H9 (cell line): ENCODE results near the gene TFF3. TPM values are rescaled to one million over a fixed set of nuclear protein-coding genes. Genes with fewer than 3 reads are reported as not detected.

Experiments used
- DNase-seq: peaks from one replicate; pipeline ENCODE4 v3.0.0-alpha.2; 2017
- H2AFZ ChIP-seq: one replicate; pipeline ENCODE4 v1.6.1; 2013; ENCODE audit warnings: mild to moderate bottlenecking, low read length, control low read depth, moderate library complexity
- H2AK5ac ChIP-seq: 2 replicates; pipeline ENCODE4 v1.6.1; 2013; ENCODE audit warnings: low read length, control low read depth, mixed read lengths; ENCODE audit not compliant: insufficient read length
- H2BK120ac ChIP-seq: one replicate; pipeline ENCODE4 v1.6.1; 2013; ENCODE audit warnings: low read depth, mild to moderate bottlenecking, low read length, control low read depth, inconsistent platforms; ENCODE audit not compliant: poor library complexity, severe bottlenecking
- H2BK12ac ChIP-seq: 2 replicates; pipeline ENCODE4 v1.6.1; 2013; ENCODE audit warnings: low read length, control low read depth, mixed read lengths, low read depth; ENCODE audit not compliant: insufficient read length
- H2BK15ac ChIP-seq: 2 replicates; pipeline ENCODE4 v1.6.1; 2013; ENCODE audit warnings: low read depth, low read length, control low read depth
- H2BK20ac ChIP-seq: one replicate; pipeline ENCODE4 v1.6.1; 2013; ENCODE audit warnings: low read depth, mild to moderate bottlenecking, low read length, control low read depth, inconsistent platforms; ENCODE audit not compliant: poor library complexity, severe bottlenecking
- H2BK5ac ChIP-seq: 2 replicates; pipeline ENCODE4 v1.6.1; 2013; ENCODE audit warnings: low read length, control low read depth, mixed read lengths; ENCODE audit not compliant: insufficient read length
- H3K14ac ChIP-seq: 2 replicates; pipeline ENCODE4 v1.6.1; 2013; ENCODE audit warnings: low read length, control low read depth; ENCODE audit not compliant: insufficient read depth
- H3K18ac ChIP-seq: 2 replicates; pipeline ENCODE4 v1.6.1; 2013; ENCODE audit warnings: low read depth, mild to moderate bottlenecking, mixed read lengths, low read length, control low read depth; ENCODE audit not compliant: insufficient read length
- H3K23ac ChIP-seq: 2 replicates; pipeline ENCODE4 v1.6.1; 2013; ENCODE audit warnings: low read length, control low read depth, mixed read lengths, low read depth; ENCODE audit not compliant: insufficient read length
- H3K23me2 ChIP-seq: 2 replicates; pipeline ENCODE4 v1.6.1; 2013; ENCODE audit warnings: low read depth, mild to moderate bottlenecking, mixed read lengths, low read length, control low read depth; ENCODE audit not compliant: insufficient read length, poor library complexity, severe bottlenecking
- H3K27ac ChIP-seq: 2 replicates; pipeline ENCODE4 v1.5.1; 2013; ENCODE audit warnings: low read length, control low read depth, mixed read lengths, low read depth; ENCODE audit not compliant: insufficient read length
- H3K27me3 ChIP-seq: 2 replicates; pipeline ENCODE4 v1.6.1; 2013; ENCODE audit warnings: low read length, control low read depth, inconsistent platforms; ENCODE audit not compliant: insufficient read depth
- H3K4ac ChIP-seq: 2 replicates; pipeline ENCODE4 v1.6.1; 2013; ENCODE audit warnings: low read depth, mild to moderate bottlenecking, control low read depth, inconsistent platforms, low read length, moderate library complexity
- H3K4me1 ChIP-seq: 2 replicates; pipeline ENCODE4 v1.6.1; 2013; ENCODE audit warnings: low read length, control low read depth, inconsistent platforms; ENCODE audit not compliant: insufficient read depth
- H3K4me2 ChIP-seq: 2 replicates; pipeline ENCODE4 v1.6.1; 2013; ENCODE audit warnings: low read length, control low read depth, mixed read lengths; ENCODE audit not compliant: insufficient read length, insufficient read depth
- H3K56ac ChIP-seq: 2 replicates; pipeline ENCODE4 v1.6.1; 2013; ENCODE audit warnings: low read depth, mild to moderate bottlenecking, mixed read lengths, low read length, control low read depth; ENCODE audit not compliant: insufficient read length
- H3K79me1 ChIP-seq: 2 replicates; pipeline ENCODE4 v1.6.1; 2013; ENCODE audit warnings: low read depth, mild to moderate bottlenecking, moderate library complexity, low read length, control low read depth, inconsistent platforms; ENCODE audit not compliant: insufficient read depth, poor library complexity, severe bottlenecking
- H3K79me2 ChIP-seq: 2 replicates; pipeline ENCODE4 v1.6.1; 2013; ENCODE audit warnings: low read length, control low read depth, inconsistent platforms; ENCODE audit not compliant: insufficient read depth
- H3K9ac ChIP-seq: 2 replicates; pipeline ENCODE4 v1.6.1; 2013; ENCODE audit warnings: low read length, control low read depth, mixed read lengths; ENCODE audit not compliant: insufficient read length; ENCODE audit errors: extremely low read depth
- H3K9me3 ChIP-seq: one replicate; pipeline ENCODE4 v1.6.1; 2013; ENCODE audit warnings: low read depth, low read length, inconsistent platforms; ENCODE audit not compliant: control insufficient read depth
- H3T11ph ChIP-seq: one replicate; pipeline ENCODE4 v1.6.1; 2013; ENCODE audit warnings: mild to moderate bottlenecking, low read length, control low read depth, inconsistent platforms
- H4K20me1 ChIP-seq: one replicate; pipeline ENCODE4 v1.6.1; 2013; ENCODE audit not compliant: control insufficient read depth, insufficient read length, insufficient read depth
- H4K5ac ChIP-seq: 2 replicates; pipeline ENCODE4 v1.6.1; 2013; ENCODE audit warnings: low read depth, mild to moderate bottlenecking, mixed read lengths, low read length, control low read depth; ENCODE audit not compliant: insufficient read length
- H4K8ac ChIP-seq: replicated peaks from 2 replicates; pipeline ENCODE4 v1.6.1; 2013; ENCODE audit warnings: low read length, control low read depth, mixed read lengths, low read depth; ENCODE audit not compliant: insufficient read length
- H4K91ac ChIP-seq: 2 replicates; pipeline ENCODE4 v1.6.1; 2013; ENCODE audit warnings: low read depth, mild to moderate bottlenecking, moderate library complexity, mixed read lengths, low read length, control low read depth; ENCODE audit not compliant: insufficient read length
- H3K27ac Mint-ChIP-seq, 3 experiments: 2 replicates in 2 of 3; 3 replicates in 1 of 3; pipeline ENCODE4 v1.8.0; 2020 to 2021; ENCODE audit warnings: mixed read lengths in 3 of 3, mild to moderate bottlenecking in 1 of 3, moderate library complexity in 1 of 3
- H3K27me3 Mint-ChIP-seq: 2 replicates; pipeline ENCODE4 v1.8.0; 2021; ENCODE audit warnings: low read depth, mild to moderate bottlenecking, moderate library complexity, mixed read lengths
- H3K36me3 Mint-ChIP-seq, 3 experiments: 2 replicates in 2 of 3; 3 replicates in 1 of 3; pipeline ENCODE4 v1.8.0; 2020 to 2021; ENCODE audit warnings: low read depth in 3 of 3, mixed read lengths in 3 of 3; ENCODE audit not compliant: insufficient read depth in 1 of 3
- H3K4me1 Mint-ChIP-seq, 2 experiments: 2 replicates each; pipeline ENCODE4 v1.8.0; 2020; ENCODE audit warnings: mixed read lengths in 2 of 2
- H3K4me3 Mint-ChIP-seq, 2 experiments: 2 replicates in 1 of 2; 3 replicates in 1 of 2; pipeline ENCODE4 v1.8.0; 2020 to 2021; ENCODE audit warnings: mild to moderate bottlenecking in 2 of 2, mixed read lengths in 2 of 2, moderate library complexity in 1 of 2
- H3K9me3 Mint-ChIP-seq, 2 experiments: 2 replicates in 1 of 2; 3 replicates in 1 of 2; pipeline ENCODE4 v1.8.0; 2020; ENCODE audit warnings: mild to moderate bottlenecking in 2 of 2, mixed read lengths in 2 of 2, moderate library complexity in 1 of 2
- CTCF ChIP-seq: fragments of 200-600 bp; sonication (generic); conservative IDR thresholded peaks from 3 replicates; pipeline ENCODE4 v1.8.0; 2021; ENCODE audit warnings: antibody characterized with exemption, mild to moderate bottlenecking
- WGBS: extraction: QIAGEN DNeasy Blood & Tissue Kit; methylation state at CpG from one replicate; pipeline ENCODE4 v1.1.7; 2013; ENCODE audit warnings: missing lambda C conversion rate, low lambda C conversion rate, mixed read lengths; ENCODE audit not compliant: insufficient read length; ENCODE audit errors: extremely low coverage; 5-methylcytosine and 5-hydroxymethylcytosine counted together
- total RNA-seq: library from RNA; stranded (reverse); gene quantifications from 2 replicates; pipeline ENCODE4 v1.2.1, GENCODE V29; 2021

Gene TFF3
- total RNA-seq, 1 experiment from 2014 or later, result 1.5 TPM

GRCh38 chr21:42336054-42336453 lies 20.8 kb upstream of the TFF3 start:
- Histone ChIP-seq H3K4me2 (peak overlapping the region; percentile 41), H3K56ac (no peak overlapping the region), H3K27me3 (no peaks in the 10 kb centered on the region), H4K91ac (no peak overlapping the region), H3K18ac (peak overlapping the region; percentile 61), H3T11ph (peak overlapping the region; percentile 80), H3K9me3 (peaks cover 12% of the 10 kb centered on the region), H3K4ac (no peak overlapping the region), H2BK5ac (peak overlapping the region; percentile 20), H2BK15ac (no peak overlapping the region), H4K5ac (no peak overlapping the region), H2BK20ac (no peak overlapping the region), H3K79me1 (no peaks in the 10 kb centered on the region), H2BK12ac (no peak overlapping the region), H2AFZ (no peak overlapping the region), H4K20me1 (no peaks in the 10 kb centered on the region), H3K14ac (no peak overlapping the region; the same call in 1 of the 2 replicates), H4K8ac (no peak overlapping the region), H3K23me2 (no peaks in the 10 kb centered on the region), H3K9ac (peak overlapping the region; percentile 70), H2BK120ac (no peak overlapping the region), H3K27ac (peak overlapping the region; percentile 69), H3K23ac (no peak overlapping the region), H3K4me1 (no peaks in the 10 kb centered on the region; the same call in 1 of the 2 replicates), H2AK5ac (no peak overlapping the region), H3K79me2 (no peaks in the 10 kb centered on the region)
- peak; percentile 85 for DNase-seq
- H3K27me3 Mint-ChIP-seq, result peaks cover 5% of the 10 kb centered on the region
- H3K4me3 Mint-ChIP-seq, result peak overlapping the region; percentile 40 to 46; a peak in 3 of 5 replicates
- no CpG with 5 or more reads among the region's 10 CpGs for WGBS
- TF ChIP-seq CTCF, result no peak
- peaks cover 13 to 18% of the 10 kb centered on the region in 2 experiments for H3K9me3 Mint-ChIP-seq
- H3K27ac Mint-ChIP-seq, result peak overlapping the region; percentile 94 to 98 (median 97)
- peaks cover 34% of the 10 kb centered on the region in 2 experiments for H3K4me1 Mint-ChIP-seq
- H3K36me3 Mint-ChIP-seq, result peaks cover 9 to 17% (median 10%) of the 10 kb centered on the region in 3 experiments; a peak in 6 of 7 replicates
